ENCODE results near the gene AIFM3.

GRCh38 chr22:20975541-20976290 lies 8.7 kb downstream of the AIFM3 start:
- TF ChIP-seq, protein P1, sequence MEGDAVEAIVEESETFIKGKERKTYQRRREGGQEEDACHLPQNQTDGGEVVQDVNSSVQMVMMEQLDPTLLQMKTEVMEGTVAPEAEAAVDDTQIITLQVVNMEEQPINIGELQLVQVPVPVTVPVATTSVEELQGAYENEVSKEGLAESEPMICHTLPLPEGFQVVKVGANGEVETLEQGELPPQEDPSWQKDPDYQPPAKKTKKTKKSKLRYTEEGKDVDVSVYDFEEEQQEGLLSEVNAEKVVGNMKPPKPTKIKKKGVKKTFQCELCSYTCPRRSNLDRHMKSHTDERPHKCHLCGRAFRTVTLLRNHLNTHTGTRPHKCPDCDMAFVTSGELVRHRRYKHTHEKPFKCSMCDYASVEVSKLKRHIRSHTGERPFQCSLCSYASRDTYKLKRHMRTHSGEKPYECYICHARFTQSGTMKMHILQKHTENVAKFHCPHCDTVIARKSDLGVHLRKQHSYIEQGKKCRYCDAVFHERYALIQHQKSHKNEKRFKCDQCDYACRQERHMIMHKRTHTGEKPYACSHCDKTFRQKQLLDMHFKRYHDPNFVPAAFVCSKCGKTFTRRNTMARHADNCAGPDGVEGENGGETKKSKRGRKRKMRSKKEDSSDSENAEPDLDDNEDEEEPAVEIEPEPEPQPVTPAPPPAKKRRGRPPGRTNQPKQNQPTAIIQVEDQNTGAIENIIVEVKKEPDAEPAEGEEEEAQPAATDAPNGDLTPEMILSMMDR (conservative IDR thresholded peaks at IDR 0.05; ENCODE audit: low read length), result no peak
- TF ChIP-seq EZH2phosphoT487 (IDR thresholded peaks at IDR 0.05; ENCODE audit: borderline replicate concordance), result no peak
